Activated CD4-positive, alpha-beta T cell treated with anti-CD3 and anti-CD28 coated beads, Interleukin-2, amount 50 U/mL, for 16 hours (primary cell): ENCODE measurements around the gene MRAP.

Experiments used
- DNase-seq: peaks from one replicate; pipeline ENCODE4 v3.0.0-alpha.2; 2020

MRAP gene

DNA sequence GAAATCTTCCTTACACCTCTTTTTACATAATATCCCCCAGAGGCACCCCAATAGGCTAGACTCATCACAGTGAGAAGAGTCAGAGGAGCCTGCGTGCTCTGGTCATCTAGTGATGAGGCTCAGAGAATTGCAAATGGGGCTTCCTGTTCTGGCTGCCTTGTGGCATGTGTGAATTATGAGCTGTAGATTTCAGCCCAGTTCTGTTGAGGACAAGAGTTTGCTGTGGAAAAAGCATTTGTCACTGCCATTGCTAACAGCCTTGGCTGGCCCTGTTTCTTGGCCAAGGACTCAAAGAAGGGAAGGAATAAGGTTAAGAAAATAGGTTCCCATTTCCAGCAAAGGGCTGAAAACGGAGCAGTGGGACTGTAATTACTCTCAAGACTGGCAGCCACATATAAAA is 30.7 kb downstream of the MRAP start:
- no peak for DNase-seq

GRCh38 chr21:32329776-32330175 is 31.1 kb downstream of the MRAP start:
- no peak for DNase-seq

- no peak for DNase-seq
Measured at GRCh38 chr21:32330784-32331311, 32.2 kb downstream of the MRAP start.

GRCh38 chr21:32331444-32332305 is 33.0 kb downstream of the MRAP start:
- DNase-seq = no peak

DNA sequence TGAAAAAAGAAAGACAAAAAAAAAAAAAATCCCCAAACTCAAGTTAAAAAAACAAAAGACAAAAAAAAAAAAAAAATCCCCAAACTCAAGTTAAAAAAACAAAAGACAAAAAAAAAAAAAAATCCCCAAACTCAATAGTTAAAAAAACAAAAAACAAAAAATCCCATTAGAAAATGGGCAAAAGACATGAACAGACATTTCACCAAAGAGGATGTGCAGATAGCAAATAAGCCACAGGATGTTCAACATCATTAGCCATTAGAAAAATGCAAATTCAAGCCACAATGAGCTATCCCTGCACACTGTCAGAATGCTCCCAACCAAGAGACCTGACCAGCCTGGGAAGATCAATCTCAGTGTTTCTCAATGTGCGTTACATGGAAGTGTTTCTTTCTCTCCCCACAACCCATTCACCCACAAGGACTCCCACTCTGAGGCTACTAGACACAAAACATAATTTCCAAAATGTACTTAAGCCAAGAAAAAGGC is 33.9 kb downstream of the MRAP start:
- no peak for DNase-seq

- DNase-seq = no peak
Measured at GRCh38 chr21:32333953-32334673, 35.5 kb downstream of the MRAP start.

GRCh38 chr21:32334980-32335531 is 36.4 kb downstream of the MRAP start:
- no peak for DNase-seq

GRCh38 chr21:32335601-32336575 is 37.2 kb downstream of the MRAP start:
- no peak for DNase-seq

DNA sequence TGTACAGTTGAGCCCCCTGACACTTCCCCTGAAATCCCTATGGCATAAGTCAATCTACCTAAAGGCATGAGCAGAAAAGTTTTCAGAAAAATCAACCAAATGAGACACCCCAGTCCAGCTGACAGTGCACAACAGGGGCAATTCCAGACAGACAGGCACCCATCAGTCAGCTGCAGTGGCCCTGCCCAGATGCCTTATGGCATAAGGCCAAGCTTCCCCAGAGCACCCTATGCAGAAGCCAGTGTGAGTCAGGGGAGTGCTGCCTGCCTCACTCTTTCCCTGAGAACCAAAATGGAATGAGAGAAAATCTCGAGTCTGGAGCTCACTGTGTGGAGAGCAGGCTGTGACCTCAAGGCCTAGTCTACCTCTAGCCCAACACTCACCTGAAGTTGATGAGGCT is 38.1 kb downstream of the MRAP start:
- no peak for DNase-seq

DNA sequence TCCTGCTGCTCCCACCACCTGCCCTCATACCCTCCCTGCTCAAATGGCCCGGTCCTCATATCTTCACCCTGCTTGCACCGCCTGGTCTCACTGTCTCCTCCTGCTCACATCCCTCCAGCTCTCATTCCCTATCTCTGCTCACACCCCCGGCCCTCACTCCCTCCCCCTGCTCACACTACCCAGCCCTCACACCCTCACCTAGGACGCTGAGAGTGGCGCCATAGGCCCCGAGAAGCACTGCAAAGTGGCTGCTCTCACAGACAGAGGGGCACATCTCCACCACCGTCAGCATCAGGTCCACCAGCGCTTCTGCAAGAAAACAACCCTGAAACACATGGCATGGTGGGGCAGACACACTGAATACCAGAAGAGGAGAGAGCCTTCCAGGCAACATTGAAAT is 38.6 kb downstream of the MRAP start:
- no peak for DNase-seq

DNA sequence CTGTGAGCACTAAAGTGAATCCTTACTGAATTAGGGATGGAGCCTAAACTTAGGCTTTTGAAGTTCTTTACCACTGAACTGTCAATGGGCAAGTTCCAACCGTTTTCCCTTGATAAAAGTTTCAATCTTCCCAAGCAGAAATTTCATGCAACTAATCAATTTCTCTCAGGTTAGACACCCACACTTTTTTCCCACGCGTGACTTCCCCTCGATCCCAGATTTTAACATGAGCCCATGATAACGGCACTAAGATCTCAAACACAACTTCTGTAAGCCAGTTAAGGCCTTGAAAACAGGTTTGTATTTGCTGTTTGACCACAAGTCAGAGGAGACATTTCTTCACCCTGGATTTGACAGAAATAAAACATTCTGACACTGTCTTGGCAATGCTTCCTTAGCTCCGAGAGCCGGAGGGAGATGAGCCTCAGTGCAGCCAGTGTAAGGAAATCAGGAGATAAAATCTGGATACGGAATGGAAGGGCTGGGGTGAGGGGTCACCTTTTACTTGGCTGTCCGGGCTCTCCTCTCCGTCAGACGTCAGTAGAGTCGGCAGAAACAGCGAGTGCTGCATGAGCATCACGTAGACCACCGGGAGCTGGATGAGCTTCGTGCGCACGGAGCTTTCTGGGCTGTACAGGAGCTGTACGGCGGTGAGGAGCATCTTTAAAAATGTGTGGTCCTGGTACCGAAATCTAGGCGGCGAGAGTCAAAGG is 39.7 kb downstream of the MRAP start:
- DNase-seq = no peak

- DNase-seq = no peak
Measured at GRCh38 chr21:32340863-32341848, 42.5 kb downstream of the MRAP start.

DNA sequence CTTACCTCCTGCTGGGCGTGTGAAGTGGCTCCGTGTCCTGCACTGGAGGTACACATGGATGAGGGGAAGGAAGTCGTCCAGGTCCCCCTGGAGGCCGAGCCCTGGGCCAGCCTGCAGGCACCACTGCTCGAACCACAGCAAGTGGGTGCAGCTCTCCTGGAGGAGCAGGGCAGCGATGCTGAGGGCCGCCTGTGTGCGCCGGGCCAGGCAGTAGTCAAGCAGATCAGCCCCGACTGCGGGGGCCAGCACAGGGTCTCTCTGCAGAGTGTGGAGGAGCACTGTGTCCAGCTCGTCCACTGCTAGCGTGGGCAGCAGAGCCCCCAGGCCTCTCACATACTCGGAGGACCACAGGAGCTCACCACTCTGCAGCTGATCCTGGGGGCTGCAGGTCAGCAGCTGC is 48.3 kb downstream of the MRAP start:
- DNase-seq = no peak

GRCh38 chr21:32347351-32347750 is 48.7 kb downstream of the MRAP start:
- DNase-seq = no peak

DNA sequence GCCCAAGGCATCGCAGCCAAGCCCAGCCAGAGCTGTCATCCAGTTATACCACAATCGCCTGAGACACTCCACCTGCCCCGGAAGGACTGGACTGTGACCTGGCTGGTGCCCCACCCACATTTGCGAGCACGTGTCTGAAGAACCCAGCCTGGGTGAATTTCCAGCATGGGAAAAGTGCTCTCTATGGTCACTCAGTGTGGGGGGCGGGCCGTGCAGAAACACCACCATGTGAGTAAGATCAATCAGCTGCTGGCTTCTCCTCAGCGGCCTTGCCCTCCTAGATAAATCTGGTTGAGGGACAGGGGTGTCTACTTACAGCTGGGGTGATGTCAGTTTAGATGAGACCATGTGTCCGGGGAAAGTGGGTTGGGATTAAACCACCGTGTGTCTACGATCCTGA is 49.3 kb downstream of the MRAP start:
- DNase-seq = no peak

GRCh38 chr21:32348604-32349332 is 50.1 kb downstream of the MRAP start:
- DNase-seq = no peak

GRCh38 chr21:32349333-32349944 is 50.8 kb downstream of the MRAP start:
- no peak for DNase-seq

DNA sequence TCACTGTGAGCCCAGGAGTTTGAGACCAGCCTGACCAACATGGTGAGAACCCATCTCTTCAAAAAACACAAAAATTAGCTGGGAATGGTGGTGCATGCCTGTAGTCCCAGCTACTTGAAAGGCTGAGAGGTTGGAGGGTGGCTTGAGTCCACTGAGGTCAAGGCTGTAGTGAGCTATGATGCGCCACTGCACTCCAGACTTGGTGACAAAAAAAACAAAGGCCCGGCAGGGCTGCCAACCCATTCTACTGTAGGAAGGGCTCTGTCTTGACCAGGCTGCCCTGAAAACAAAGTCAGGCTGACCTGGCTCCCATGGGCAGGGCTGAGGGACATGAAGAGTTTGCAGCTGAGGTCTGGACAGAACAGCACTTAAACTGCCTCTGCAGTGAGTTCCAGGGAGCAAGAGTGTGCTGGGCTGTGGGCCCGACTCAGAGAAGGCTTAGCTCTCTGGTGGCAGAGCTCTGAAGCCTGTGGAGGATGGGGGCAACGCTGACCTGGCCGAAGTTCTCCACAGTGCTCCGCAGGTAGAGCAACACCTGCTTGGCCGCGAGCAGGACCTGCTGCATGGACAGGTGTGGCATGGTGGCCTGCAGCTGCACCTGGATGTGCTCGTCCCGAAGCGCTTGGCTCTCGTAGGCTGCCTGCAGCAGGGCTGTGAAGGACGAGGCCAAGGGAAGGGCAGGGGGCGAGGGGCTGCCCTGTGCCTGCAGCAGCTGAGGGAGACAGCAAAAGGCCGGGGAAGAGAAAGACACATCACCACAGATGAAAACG is 51.7 kb downstream of the MRAP start:
- DNase-seq = no peak
